GM18870 (cell line): Measurements from ENCODE around the gene LMX1B.

Source experiments
- ATAC-seq: cut with Tn5 transposase; IDR thresholded peaks from one replicate; pipeline ENCODE4 v1.9.1; 2021; ENCODE audit warnings: moderate library complexity; ENCODE audit not compliant: unreplicated experiment

LMX1B gene

GRCh38 chr9:126617003-126617822, 3.5 kb downstream of the LMX1B start:
- ATAC-seq, result no peak

- ATAC-seq, result no peak
These were observed 4.1 kb downstream of the LMX1B start for GRCh38 chr9:126617823-126618165.

GRCh38 chr9:126618190-126618584, 4.5 kb downstream of the LMX1B start:
- ATAC-seq, result no peak

GRCh38 chr9:126618585-126619360, 5.0 kb downstream of the LMX1B start:
- no peak for ATAC-seq

- no peak for ATAC-seq
These were observed 5.8 kb downstream of the LMX1B start for GRCh38 chr9:126619361-126620135.

GRCh38 chr9:126620478-126620877, 6.8 kb downstream of the LMX1B start:
- ATAC-seq, result no peak

GRCh38 chr9:126621061-126621918, 7.6 kb downstream of the LMX1B start:
- no peak for ATAC-seq

GRCh38 chr9:126621919-126622735, 8.4 kb downstream of the LMX1B start:
- no peak for ATAC-seq

GRCh38 chr9:126623314-126623666, 9.6 kb downstream of the LMX1B start:
- ATAC-seq, result no peak

GRCh38 chr9:126623667-126624478, 10.1 kb downstream of the LMX1B start:
- ATAC-seq, result no peak

GRCh38 chr9:126624479-126624826, 10.7 kb downstream of the LMX1B start:
- ATAC-seq, result no peak

GRCh38 chr9:126624912-126625311, 11.2 kb downstream of the LMX1B start:
- ATAC-seq, result no peak

- no peak for ATAC-seq
These were observed 11.8 kb downstream of the LMX1B start for GRCh38 chr9:126625329-126626126.

GRCh38 chr9:126626127-126626925, 12.6 kb downstream of the LMX1B start:
- ATAC-seq, result no peak

GRCh38 chr9:126626926-126627233, 13.2 kb downstream of the LMX1B start:
- no peak for ATAC-seq

- ATAC-seq, result no peak
These were observed 14.4 kb downstream of the LMX1B start for GRCh38 chr9:126628146-126628545.

- ATAC-seq, result no peak
These were observed 15.4 kb downstream of the LMX1B start for GRCh38 chr9:126628969-126629674.
